Upper lobe of left lung (tissue), 6 donors: ENCODE measurements around the gene GNAZ. TPM values are rescaled to one million over a fixed set of nuclear protein-coding genes. Genes with fewer than 3 reads are reported as not detected.

Source experiments
- ATAC-seq, 2 donors: fragments of 200-7000 bp; cut with Tn5 transposase; one replicate each; pipeline ENCODE4 v1.9.1; 2022; ENCODE audit warnings: mild to moderate bottlenecking in 2 of 2, moderate library complexity in 2 of 2; ENCODE audit not compliant: low FRiP score in 2 of 2
- DNase-seq, 2 donors: peaks; one replicate each; pipeline ENCODE4 v3.0.0-alpha.2; 2019 to 2020
- H3K27ac ChIP-seq, 4 donors: fragments of 200-600 bp; sonication (generic); one replicate each; pipeline ENCODE4 v1.5.1; 2016 to 2019
- H3K27me3 ChIP-seq, 4 donors: fragments of 200-600 bp; sonication (generic); one replicate each; pipeline ENCODE4 v1.5.1; 2017 to 2019
- H3K36me3 ChIP-seq, 4 donors: fragments of 200-600 bp; sonication (generic); one replicate each; pipeline ENCODE4 v1.5.1; 2016 to 2019
- H3K4me1 ChIP-seq, 4 donors: fragments of 200-600 bp; sonication (generic); one replicate each; pipeline ENCODE4 v1.5.1; 2018 to 2019
- H3K4me3 ChIP-seq, 4 donors: fragments of 200-600 bp; sonication (generic); one replicate each; pipeline ENCODE4 v1.5.1; 2017 to 2019; ENCODE audit warnings: mild to moderate bottlenecking in 2 of 4, moderate library complexity in 1 of 4
- H3K9me3 ChIP-seq, 4 donors: fragments of 200-600 bp; sonication (generic); one replicate each; pipeline ENCODE4 v1.5.1; 2018 to 2019
- EP300 ChIP-seq, 4 donors: sonication (generic); formaldehyde crosslinking; IDR thresholded peaks; one replicate each; pipeline ENCODE4 v1.5.1; 2017; ENCODE audit warnings: antibody characterized with exemption in 4 of 4, control low read depth in 2 of 4
- POLR2A ChIP-seq, 4 donors: fragments of 450-650 bp; IDR thresholded peaks; one replicate each; pipeline ENCODE4 v1.5.1; 2016 to 2017; ENCODE audit warnings: antibody characterized with exemption in 4 of 4, mild to moderate bottlenecking in 2 of 4
- POLR2AphosphoS5 ChIP-seq, 2 donors: sonication (generic); formaldehyde crosslinking; IDR thresholded peaks; one replicate each; pipeline ENCODE4 v1.5.1; 2017; ENCODE audit warnings: antibody characterized with exemption in 2 of 2
- WGBS, 2 donors: methylation state at CpG; one replicate each; pipeline ENCODE4 v1.1.5; 2017 to 2018; 5-methylcytosine and 5-hydroxymethylcytosine counted together
- total RNA-seq, 6 donors: library from RNA; depleted of rRNA in 4 of 6; stranded (reverse); fragments of >200 nt in 4 of 6; gene quantifications; one replicate each; pipeline versions ENCODE4 v1.1.0 to v1.2.1, GENCODE V29; 2016 to 2021
- TF ChIP-seq, protein P1 (sequence below), 6 experiments: fragments of 450-650 bp in 4 of 6; fragments of 200-600 bp in 2 of 6; sonication (generic) in 2 of 6; IDR thresholded peaks; one replicate each; pipeline ENCODE4 v1.5.1; 2016 to 2019; ENCODE audit warnings: antibody characterized with exemption in 6 of 6
- donor health status: DM: no; HTN: no; CAD: no; lungs with moderate emphysema.
- donor health status: DM: no; HTN: yes; CAD: no; lungs with severe emphysema.

Gene GNAZ
- total RNA-seq, 6 donors from 2014 or later, result 0.80 to 7.3 (median 2.7) TPM; not detected in 1

DNA sequence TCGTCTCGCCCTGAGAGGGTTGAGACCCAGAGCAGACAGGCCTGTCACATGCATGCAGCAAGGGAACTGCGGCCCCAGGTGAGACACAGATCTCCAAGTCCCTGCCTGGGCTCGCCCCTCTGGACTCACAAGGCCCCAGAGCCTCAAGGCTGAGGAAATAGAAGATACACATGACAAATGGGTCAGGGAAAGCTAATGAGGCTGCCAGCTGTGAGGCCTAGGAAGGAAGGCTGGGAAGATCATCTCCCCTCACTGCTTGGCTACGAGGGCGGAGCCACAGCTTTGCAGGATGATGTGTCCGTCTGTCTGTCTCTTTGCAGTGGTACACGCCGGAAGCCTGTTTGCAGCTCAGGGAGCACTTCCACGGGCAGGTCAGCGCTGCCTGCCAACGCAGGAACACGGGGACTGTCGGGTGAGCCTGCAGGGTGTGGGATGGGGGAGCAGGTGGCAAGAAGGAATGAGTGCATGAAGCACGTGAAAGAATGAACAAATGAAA is 79.5 kb downstream of the GNAZ start:
- no peak overlapping the region for H3K4me3 ChIP-seq
- WGBS, 2 donors, result 75 to 90% methylated on average over 15 of the region's 15 CpGs
- H3K27me3 ChIP-seq, result no peaks in the 10 kb centered on the region
- H3K36me3 ChIP-seq, result no peaks in the 10 kb centered on the region
- peak overlapping the region in 1 of 4 donors; percentile 86 for H3K27ac ChIP-seq
- H3K4me1 ChIP-seq, result peaks cover 54 to 92% (median 62%) of the 10 kb centered on the region in 4 donors
- TF ChIP-seq, protein P1, sequence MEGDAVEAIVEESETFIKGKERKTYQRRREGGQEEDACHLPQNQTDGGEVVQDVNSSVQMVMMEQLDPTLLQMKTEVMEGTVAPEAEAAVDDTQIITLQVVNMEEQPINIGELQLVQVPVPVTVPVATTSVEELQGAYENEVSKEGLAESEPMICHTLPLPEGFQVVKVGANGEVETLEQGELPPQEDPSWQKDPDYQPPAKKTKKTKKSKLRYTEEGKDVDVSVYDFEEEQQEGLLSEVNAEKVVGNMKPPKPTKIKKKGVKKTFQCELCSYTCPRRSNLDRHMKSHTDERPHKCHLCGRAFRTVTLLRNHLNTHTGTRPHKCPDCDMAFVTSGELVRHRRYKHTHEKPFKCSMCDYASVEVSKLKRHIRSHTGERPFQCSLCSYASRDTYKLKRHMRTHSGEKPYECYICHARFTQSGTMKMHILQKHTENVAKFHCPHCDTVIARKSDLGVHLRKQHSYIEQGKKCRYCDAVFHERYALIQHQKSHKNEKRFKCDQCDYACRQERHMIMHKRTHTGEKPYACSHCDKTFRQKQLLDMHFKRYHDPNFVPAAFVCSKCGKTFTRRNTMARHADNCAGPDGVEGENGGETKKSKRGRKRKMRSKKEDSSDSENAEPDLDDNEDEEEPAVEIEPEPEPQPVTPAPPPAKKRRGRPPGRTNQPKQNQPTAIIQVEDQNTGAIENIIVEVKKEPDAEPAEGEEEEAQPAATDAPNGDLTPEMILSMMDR (IDR thresholded peaks at IDR 0.05), result no peak
- TF ChIP-seq EP300 (IDR thresholded peaks at IDR 0.05) (no peak), POLR2AphosphoS5 (IDR thresholded peaks at IDR 0.05) (no peak), POLR2A (IDR thresholded peaks at IDR 0.05) (no peak)
- H3K9me3 ChIP-seq, result no peaks in the 10 kb centered on the region
- DNase-seq, result no peak
- no peak for ATAC-seq

DNA sequence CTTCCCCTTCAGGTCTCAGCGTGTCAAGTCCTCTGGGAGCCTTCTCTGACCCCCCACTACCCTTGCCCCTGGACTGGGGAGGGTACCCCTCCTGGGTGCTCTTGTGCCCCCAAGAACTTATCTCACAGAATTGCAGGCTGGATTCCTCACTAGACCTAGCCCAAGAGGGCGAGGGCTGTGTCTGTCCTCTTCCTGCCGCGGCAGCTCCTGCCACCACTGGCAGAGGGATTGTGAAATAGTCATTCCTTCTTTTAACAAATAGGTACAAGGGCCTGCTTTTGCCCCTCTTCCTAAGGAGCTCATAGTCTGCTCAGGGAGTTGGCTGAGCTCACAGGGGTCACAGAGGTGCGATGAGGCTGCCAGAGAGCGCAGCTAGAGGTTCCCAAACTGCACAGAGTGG is 80.4 kb downstream of the GNAZ start:
- H3K36me3 ChIP-seq, result no peaks in the 10 kb centered on the region
- 59 to 75% methylated on average over 6 of the region's 6 CpGs for WGBS, 2 donors
- peaks cover 46 to 82% (median 52%) of the 10 kb centered on the region in 4 donors for H3K4me1 ChIP-seq
- DNase-seq, result peak in 1 of 2 donors; percentile 54
- H3K4me3 ChIP-seq, result no peak overlapping the region
- H3K27me3 ChIP-seq, result no peaks in the 10 kb centered on the region
- H3K27ac ChIP-seq, result peak overlapping the region in 2 of 4 donors; percentile 5 to 86
- H3K9me3 ChIP-seq, result no peaks in the 10 kb centered on the region
- no peak for ATAC-seq
- TF ChIP-seq EP300 (IDR thresholded peaks at IDR 0.05) (no peak), POLR2AphosphoS5 (IDR thresholded peaks at IDR 0.05) (no peak), POLR2A (IDR thresholded peaks at IDR 0.05) (no peak)

DNA sequence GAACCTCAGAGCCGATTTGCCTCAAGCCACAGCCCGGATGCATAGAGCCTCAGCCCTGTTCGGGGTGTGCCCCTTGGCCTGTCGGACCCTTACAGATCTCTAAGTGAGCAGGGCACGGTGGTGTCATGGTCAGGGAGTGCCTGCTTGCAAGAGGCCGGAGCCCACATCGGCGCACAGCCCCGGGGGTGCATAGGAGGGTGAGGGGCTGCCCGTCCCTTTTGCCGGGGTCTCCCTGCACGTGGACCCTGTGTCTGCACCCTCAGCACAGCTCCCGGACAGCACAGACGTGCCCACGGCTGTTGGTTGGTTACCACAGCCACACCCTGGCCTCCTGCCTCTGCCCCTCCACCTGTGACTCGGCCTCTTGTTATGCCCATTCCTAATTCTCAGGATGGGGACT is 81.5 kb downstream of the GNAZ start:
- peak overlapping the region in 3 of 4 donors; percentile 74 to 88 (median 86) for H3K27ac ChIP-seq
- WGBS, 2 donors, result 88 to 89% methylated on average over 6 to 15 of the region's 16 CpGs
- ATAC-seq, result no peak

DNA sequence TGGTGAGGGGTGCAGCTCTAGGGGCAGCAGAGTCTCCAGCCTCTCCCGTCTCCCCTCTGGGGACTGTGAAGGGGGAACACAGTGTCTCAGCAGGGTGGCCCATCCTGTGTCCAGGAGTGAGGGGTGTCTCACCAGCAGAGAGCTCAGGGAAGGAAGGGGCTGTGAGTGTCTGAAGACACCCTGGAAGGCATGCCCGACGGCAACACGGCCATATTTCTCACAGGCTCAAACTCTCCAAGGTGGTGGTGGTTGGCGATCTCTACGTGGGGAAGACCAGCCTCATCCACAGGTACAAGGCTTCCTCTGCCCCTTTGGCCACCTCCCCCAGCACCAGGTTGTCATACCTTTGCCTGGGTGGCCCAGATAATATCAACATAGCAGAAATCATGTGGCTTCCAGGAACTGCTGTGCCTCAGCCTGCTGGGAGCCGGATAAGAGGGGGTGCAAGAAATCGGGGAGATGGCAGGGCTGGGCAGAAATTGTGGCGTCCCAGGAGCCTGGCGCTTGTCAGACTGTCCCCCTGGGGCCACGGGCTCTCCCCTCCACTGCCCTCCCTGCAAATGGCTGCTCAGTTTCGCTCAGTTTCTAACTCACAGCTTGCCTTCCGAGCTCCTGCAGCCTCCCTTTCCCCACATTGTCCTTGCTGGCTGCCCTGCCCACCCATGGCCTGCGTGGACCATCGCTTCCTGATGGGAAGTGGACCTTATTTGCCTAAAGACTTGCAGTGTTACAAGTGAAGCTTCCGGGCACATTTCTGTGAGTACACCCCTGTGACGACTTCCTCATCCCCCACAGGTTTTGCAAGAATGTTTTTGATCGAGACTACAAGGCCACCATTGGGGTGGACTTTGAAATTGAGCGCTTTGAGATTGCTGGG is 82.2 kb downstream of the GNAZ start:
- WGBS, 2 donors, result 69 to 71% methylated on average over 19 of the region's 19 CpGs
- peak overlapping the region; percentile 66 to 88 (median 80) for H3K27ac ChIP-seq
- no peak overlapping the region for H3K4me3 ChIP-seq
- DNase-seq (no peak), ATAC-seq (peak in 1 of 2 donors; percentile 11)
- H3K36me3 ChIP-seq, result no peaks in the 10 kb centered on the region
- peaks cover 31 to 71% (median 45%) of the 10 kb centered on the region in 4 donors for H3K4me1 ChIP-seq
- H3K9me3 ChIP-seq, result no peaks in the 10 kb centered on the region
- H3K27me3 ChIP-seq, result no peaks in the 10 kb centered on the region
- TF ChIP-seq EP300 (IDR thresholded peaks at IDR 0.05) (no peak), POLR2A (IDR thresholded peaks at IDR 0.05) (no peak), POLR2AphosphoS5 (IDR thresholded peaks at IDR 0.05) (peak; percentile 14 to 60)
- TF ChIP-seq, protein P1 (IDR thresholded peaks at IDR 0.05), result no peak

More for the DNA sequence above, 81.5 kb downstream of the GNAZ start:
- TF ChIP-seq POLR2AphosphoS5 (IDR thresholded peaks at IDR 0.05), result no peak
- no peak for TF ChIP-seq POLR2A (IDR thresholded peaks at IDR 0.05)
- TF ChIP-seq EP300 (IDR thresholded peaks at IDR 0.05), result no peak
- TF ChIP-seq, protein P1 (IDR thresholded peaks at IDR 0.05), result no peak
- peak in 1 of 2 donors; percentile 62 for DNase-seq
- H3K4me3 ChIP-seq, result no peak overlapping the region
- no peaks in the 10 kb centered on the region for H3K27me3 ChIP-seq
- peaks cover 37 to 73% (median 49%) of the 10 kb centered on the region in 4 donors for H3K4me1 ChIP-seq
- no peaks in the 10 kb centered on the region for H3K36me3 ChIP-seq
- H3K9me3 ChIP-seq, result no peaks in the 10 kb centered on the region

DNA sequence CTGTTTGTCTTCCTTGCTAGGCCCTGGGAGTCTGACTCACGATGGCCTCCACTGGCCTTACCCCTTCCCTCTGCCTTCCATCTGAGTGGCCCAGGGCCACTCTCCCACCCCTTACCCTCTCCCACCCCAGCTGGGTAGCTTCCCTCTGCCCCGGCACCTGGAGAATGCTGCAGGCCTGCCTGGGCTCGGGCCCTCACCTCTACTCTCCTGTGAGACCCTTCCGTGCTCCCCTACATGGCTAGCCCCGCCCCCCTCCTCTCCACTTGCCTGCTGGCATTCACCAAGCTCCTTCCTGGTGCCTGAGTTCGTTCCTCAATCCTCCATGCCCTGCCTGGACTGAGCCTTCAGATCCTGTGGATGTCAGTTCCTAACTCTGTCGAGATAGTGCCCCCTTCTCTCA is 83.7 kb downstream of the GNAZ start:
- Histone ChIP-seq H3K27ac (peak overlapping the region in 3 of 4 donors; percentile 42 to 86 (median 74)), H3K4me1 (peaks cover 21 to 68% (median 41%) of the 10 kb centered on the region in 4 donors), H3K9me3 (no peaks in the 10 kb centered on the region), H3K4me3 (no peak overlapping the region), H3K36me3 (no peaks in the 10 kb centered on the region), H3K27me3 (no peaks in the 10 kb centered on the region)
- no peak for DNase-seq
- WGBS, 2 donors, result 77 to 85% methylated on average over 7 of the region's 7 CpGs
- TF ChIP-seq POLR2A (IDR thresholded peaks at IDR 0.05) (no peak), POLR2AphosphoS5 (IDR thresholded peaks at IDR 0.05) (no peak), EP300 (IDR thresholded peaks at IDR 0.05) (no peak)
- TF ChIP-seq, protein P1 (IDR thresholded peaks at IDR 0.05), result no peak
- ATAC-seq, result no peak
